Skin of body (tissue), 2 donors: ENCODE data around the gene TDRD9. TPM values are rescaled to one million over a fixed set of nuclear protein-coding genes. Genes with fewer than 3 reads are reported as not detected.
"Not testable (repeated sequence)": the region's sequence is repeated elsewhere in the genome, so short reads cannot be mapped to it uniquely, and the experiment has no call there.

Experiments used
- DNase-seq: peaks from one replicate; lab custom pipeline; 2025; lab: John Stamatoyannopoulos, UW
- total RNA-seq: library from RNA; depleted of rRNA; stranded (reverse); fragments of >200 nt; gene quantifications from one replicate; pipeline ENCODE4 v1.2.3, GENCODE V29; 2014

TDRD9 gene
- total RNA-seq, 1 donor from 2014 or later = 0.39 TPM

- DNase-seq = no peak
Measured at GRCh38 chr14:103892247-103892646, 36.0 kb upstream of the TDRD9 start.

- DNase-seq = no peak
Measured at GRCh38 chr14:103894034-103894722, 34.1 kb upstream of the TDRD9 start.

- no peak for DNase-seq
Measured at GRCh38 chr14:103894723-103895059, 33.6 kb upstream of the TDRD9 start.

GRCh38 chr14:103896578-103896977 lies 31.7 kb upstream of the TDRD9 start:
- no peak for DNase-seq

GRCh38 chr14:103897075-103897947 lies 30.9 kb upstream of the TDRD9 start:
- DNase-seq = no peak

- no peak for DNase-seq
Measured at GRCh38 chr14:103898204-103898603, 30.1 kb upstream of the TDRD9 start.

GRCh38 chr14:103898711-103899110 lies 29.5 kb upstream of the TDRD9 start:
- no peak for DNase-seq

GRCh38 chr14:103899316-103899715 lies 28.9 kb upstream of the TDRD9 start:
- DNase-seq = no peak

- DNase-seq = no peak
Measured at GRCh38 chr14:103899833-103900232, 28.4 kb upstream of the TDRD9 start.

- DNase-seq = no peak
Measured at GRCh38 chr14:103904493-103905107, 23.7 kb upstream of the TDRD9 start.

GRCh38 chr14:103905842-103906456 lies 22.3 kb upstream of the TDRD9 start:
- DNase-seq = no peak

GRCh38 chr14:103908580-103908979 lies 19.7 kb upstream of the TDRD9 start:
- DNase-seq = no peak

- no peak for DNase-seq
Measured at GRCh38 chr14:103909531-103910261, 18.6 kb upstream of the TDRD9 start.

GRCh38 chr14:103910262-103910935 lies 17.9 kb upstream of the TDRD9 start:
- peak; percentile 31 for DNase-seq

- DNase-seq = no peak
Measured at GRCh38 chr14:103910984-103911383, 17.3 kb upstream of the TDRD9 start.

GRCh38 chr14:103915616-103916015 lies 12.6 kb upstream of the TDRD9 start:
- no peak for DNase-seq

- DNase-seq = no peak
Measured at GRCh38 chr14:103916636-103917262, 11.5 kb upstream of the TDRD9 start.

- DNase-seq = peak; percentile 81
Measured at GRCh38 chr14:103920981-103921854, 7.0 kb upstream of the TDRD9 start.

- not testable (repeated sequence) for DNase-seq
Measured at GRCh38 chr14:103921855-103922200, 6.4 kb upstream of the TDRD9 start.
